Measurements from ENCODE around the gene SLC7A14. TPM values are rescaled to one million over a fixed set of nuclear protein-coding genes. Genes with fewer than 3 reads are reported as not detected.

Gene SLC7A14
- total and polyA plus RNA-seq, 10 of the 15 experiments (the other 5 are each of a cell fraction or from before 2014, with no cell fraction given) = not detected

DNA sequence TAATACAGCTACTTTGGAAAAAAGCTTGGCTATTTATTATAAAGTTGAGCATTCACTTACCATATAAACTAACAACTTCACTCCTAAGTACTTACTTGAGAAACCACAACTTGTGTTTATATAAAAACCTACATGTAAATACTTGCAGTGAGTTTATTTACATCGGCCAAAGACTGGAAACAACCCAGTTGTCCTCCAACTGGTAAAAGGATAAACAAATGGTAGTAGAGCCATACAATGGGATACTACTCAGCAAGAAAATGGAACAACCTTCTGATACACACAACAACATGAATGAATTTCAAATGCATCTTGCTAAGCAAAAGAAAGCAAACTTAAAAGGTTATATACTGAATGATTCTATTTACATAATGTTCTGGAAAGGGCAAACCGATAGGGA, 63.7 kb downstream of the SLC7A14 start:
- Histone ChIP-seq H3K4me2 (ENCODE audit: control insufficient read depth, insufficient read depth) (no peak overlapping the region), H3K4me1 (ENCODE audit: control insufficient read depth, insufficient read depth, low read length) (no peaks in the 10 kb centered on the region), H3K79me2 (ENCODE audit: control insufficient read depth, insufficient read depth, low read length) (no peaks in the 10 kb centered on the region), H2AFZ (ENCODE audit: control insufficient read depth, low read depth, low read length) (no peak overlapping the region), H3K9ac (ENCODE audit: control insufficient read depth, insufficient read depth, low read length) (no peak overlapping the region), H3K36me3 (ENCODE audit: control insufficient read depth in 2 of 2, insufficient read depth in 2 of 2, low read length in 1 of 2) (no peaks in the 10 kb centered on the region), H3K9me3 (replicated peaks; ENCODE audit: control insufficient read depth, insufficient read depth, low read length) (no peaks in the 10 kb centered on the region), H3K27me3 (replicated peaks in 1 of 2; ENCODE audit: control insufficient read depth in 2 of 2, insufficient read depth in 2 of 2, low read length in 1 of 2) (no peaks in the 10 kb centered on the region; a peak in 1 of 4 replicates), H4K20me1 (ENCODE audit: control insufficient read depth, insufficient read depth) (no peaks in the 10 kb centered on the region), H3K27ac (ENCODE audit: control insufficient read depth, insufficient read depth) (no peak overlapping the region), H3K4me3 (no peak overlapping the region)
- CTCF ChIA-PET = interaction anchor here (1.7 kb wide), 1 partner anchor 22 kb away, joined by 4 read pairs; no protein-coding TSS in a partner anchor
- FAIRE-seq (no peak), ATAC-seq (no peak), DNase-seq (ENCODE audit: low read depth, low spot score) (no peak)
- in situ Hi-C loops (cut with MboI) = no loop called here
- POLR2A ChIA-PET = interaction anchor here (0.6 kb wide), 1 partner anchor 67 kb away, joined by 5 read pairs; no protein-coding TSS in a partner anchor
- SMC1A ChIA-PET (ENCODE audit: uncharacterized antibody, unreplicated experiment) = no interaction called here
- intact Hi-C loops (cut with micrococcal nuclease; ENCODE audit: unreplicated experiment) = no loop called here
- BruUV-seq (replicated peaks) = no TSS peak
- WGBS (ENCODE audit: insufficient coverage, insufficient replicate concordance, low lambda C conversion rate, missing lambda C conversion rate) = 36% methylated on average over 2 of the region's 2 CpGs
- RAD21 ChIA-PET (ENCODE audit: unreplicated experiment) = no interaction called here
- TF ChIP-seq, protein P1, sequence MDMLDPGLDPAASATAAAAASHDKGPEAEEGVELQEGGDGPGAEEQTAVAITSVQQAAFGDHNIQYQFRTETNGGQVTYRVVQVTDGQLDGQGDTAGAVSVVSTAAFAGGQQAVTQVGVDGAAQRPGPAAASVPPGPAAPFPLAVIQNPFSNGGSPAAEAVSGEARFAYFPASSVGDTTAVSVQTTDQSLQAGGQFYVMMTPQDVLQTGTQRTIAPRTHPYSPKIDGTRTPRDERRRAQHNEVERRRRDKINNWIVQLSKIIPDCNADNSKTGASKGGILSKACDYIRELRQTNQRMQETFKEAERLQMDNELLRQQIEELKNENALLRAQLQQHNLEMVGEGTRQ (IDR thresholded peaks at IDR 0.05; ENCODE audit: borderline replicate concordance, low read depth, low read length) = no peak
- TF ChIP-seq CHD4 (IDR thresholded peaks at IDR 0.05) (no peak), KLF5 (IDR thresholded peaks at IDR 0.05; ENCODE audit: partially characterized antibody) (no peak), ATF7 (IDR thresholded peaks at IDR 0.05; ENCODE audit: low read depth) (no peak), ASH2L (IDR thresholded peaks at IDR 0.05; ENCODE audit: borderline replicate concordance, low read depth) (no peak), CHD1 (IDR thresholded peaks at IDR 0.05; ENCODE audit: low read depth, low read length) (no peak), CHD2 (IDR thresholded peaks at IDR 0.05; ENCODE audit: borderline replicate concordance, low read depth, low read length) (no peak), TCF7 (IDR thresholded peaks at IDR 0.05; ENCODE audit: borderline replicate concordance) (no peak), NR2C1 (IDR thresholded peaks at IDR 0.05) (no peak), SUZ12 (IDR thresholded peaks at IDR 0.05; ENCODE audit: unreplicated experiment) (no peak)
- TF ChIP-seq, protein P2, sequence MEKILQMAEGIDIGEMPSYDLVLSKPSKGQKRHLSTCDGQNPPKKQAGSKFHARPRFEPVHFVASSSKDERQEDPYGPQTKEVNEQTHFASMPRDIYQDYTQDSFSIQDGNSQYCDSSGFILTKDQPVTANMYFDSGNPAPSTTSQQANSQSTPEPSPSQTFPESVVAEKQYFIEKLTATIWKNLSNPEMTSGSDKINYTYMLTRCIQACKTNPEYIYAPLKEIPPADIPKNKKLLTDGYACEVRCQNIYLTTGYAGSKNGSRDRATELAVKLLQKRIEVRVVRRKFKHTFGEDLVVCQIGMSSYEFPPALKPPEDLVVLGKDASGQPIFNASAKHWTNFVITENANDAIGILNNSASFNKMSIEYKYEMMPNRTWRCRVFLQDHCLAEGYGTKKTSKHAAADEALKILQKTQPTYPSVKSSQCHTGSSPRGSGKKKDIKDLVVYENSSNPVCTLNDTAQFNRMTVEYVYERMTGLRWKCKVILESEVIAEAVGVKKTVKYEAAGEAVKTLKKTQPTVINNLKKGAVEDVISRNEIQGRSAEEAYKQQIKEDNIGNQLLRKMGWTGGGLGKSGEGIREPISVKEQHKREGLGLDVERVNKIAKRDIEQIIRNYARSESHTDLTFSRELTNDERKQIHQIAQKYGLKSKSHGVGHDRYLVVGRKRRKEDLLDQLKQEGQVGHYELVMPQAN (conservative IDR thresholded peaks at IDR 0.05) = no peak
- TF ChIP-seq, protein P3, sequence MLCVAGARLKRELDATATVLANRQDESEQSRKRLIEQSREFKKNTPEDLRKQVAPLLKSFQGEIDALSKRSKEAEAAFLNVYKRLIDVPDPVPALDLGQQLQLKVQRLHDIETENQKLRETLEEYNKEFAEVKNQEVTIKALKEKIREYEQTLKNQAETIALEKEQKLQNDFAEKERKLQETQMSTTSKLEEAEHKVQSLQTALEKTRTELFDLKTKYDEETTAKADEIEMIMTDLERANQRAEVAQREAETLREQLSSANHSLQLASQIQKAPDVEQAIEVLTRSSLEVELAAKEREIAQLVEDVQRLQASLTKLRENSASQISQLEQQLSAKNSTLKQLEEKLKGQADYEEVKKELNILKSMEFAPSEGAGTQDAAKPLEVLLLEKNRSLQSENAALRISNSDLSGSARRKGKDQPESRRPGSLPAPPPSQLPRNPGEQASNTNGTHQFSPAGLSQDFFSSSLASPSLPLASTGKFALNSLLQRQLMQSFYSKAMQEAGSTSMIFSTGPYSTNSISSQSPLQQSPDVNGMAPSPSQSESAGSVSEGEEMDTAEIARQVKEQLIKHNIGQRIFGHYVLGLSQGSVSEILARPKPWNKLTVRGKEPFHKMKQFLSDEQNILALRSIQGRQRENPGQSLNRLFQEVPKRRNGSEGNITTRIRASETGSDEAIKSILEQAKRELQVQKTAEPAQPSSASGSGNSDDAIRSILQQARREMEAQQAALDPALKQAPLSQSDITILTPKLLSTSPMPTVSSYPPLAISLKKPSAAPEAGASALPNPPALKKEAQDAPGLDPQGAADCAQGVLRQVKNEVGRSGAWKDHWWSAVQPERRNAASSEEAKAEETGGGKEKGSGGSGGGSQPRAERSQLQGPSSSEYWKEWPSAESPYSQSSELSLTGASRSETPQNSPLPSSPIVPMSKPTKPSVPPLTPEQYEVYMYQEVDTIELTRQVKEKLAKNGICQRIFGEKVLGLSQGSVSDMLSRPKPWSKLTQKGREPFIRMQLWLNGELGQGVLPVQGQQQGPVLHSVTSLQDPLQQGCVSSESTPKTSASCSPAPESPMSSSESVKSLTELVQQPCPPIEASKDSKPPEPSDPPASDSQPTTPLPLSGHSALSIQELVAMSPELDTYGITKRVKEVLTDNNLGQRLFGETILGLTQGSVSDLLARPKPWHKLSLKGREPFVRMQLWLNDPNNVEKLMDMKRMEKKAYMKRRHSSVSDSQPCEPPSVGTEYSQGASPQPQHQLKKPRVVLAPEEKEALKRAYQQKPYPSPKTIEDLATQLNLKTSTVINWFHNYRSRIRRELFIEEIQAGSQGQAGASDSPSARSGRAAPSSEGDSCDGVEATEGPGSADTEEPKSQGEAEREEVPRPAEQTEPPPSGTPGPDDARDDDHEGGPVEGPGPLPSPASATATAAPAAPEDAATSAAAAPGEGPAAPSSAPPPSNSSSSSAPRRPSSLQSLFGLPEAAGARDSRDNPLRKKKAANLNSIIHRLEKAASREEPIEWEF (IDR thresholded peaks at IDR 0.05; ENCODE audit: insufficient replicate concordance, low read depth, low read length) = no peak
- TF ChIP-seq, protein P4, sequence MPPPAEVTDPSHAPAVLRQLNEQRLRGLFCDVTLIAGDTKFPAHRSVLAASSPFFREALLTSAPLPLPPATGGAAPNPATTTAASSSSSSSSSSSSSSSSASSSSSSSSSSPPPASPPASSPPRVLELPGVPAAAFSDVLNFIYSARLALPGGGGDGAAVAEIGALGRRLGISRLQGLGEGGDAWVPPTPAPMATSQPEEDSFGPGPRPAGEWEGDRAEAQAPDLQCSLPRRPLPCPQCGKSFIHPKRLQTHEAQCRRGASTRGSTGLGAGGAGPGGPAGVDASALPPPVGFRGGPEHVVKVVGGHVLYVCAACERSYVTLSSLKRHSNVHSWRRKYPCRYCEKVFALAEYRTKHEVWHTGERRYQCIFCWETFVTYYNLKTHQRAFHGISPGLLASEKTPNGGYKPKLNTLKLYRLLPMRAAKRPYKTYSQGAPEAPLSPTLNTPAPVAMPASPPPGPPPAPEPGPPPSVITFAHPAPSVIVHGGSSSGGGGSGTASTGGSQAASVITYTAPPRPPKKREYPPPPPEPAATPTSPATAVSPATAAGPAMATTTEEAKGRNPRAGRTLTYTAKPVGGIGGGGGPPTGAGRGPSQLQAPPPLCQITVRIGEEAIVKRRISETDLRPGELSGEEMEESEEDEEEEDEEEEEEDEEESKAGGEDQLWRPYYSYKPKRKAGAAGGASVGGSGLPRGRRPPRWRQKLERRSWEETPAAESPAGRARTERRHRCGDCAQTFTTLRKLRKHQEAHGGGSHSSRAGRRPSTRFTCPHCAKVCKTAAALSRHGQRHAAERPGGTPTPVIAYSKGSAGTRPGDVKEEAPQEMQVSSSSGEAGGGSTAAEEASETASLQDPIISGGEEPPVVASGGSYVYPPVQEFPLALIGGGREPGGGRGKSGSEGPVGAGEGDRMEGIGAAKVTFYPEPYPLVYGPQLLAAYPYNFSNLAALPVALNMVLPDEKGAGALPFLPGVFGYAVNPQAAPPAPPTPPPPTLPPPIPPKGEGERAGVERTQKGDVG (CRISPR knock-in tag; IDR thresholded peaks at IDR 0.05) = no peak
